ENCODE data around the gene PDGFRB.

DNA sequence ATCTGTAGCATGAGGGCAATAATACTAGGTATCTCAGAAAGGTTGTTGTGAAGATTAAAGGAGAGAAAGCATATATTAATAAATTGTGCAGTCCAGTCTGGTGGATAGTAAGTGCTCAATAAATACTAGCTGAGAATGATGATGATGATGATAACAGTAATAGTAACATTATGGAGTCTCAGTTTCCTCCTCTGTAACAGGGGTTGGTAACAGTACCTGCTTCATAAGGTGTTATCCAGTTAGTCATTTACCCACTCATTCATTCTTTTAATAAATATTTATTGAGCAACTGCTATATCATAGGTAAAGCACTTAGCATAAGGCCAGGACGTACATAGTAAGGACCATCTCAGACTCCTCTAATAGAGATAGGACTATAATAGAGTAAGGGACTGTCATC, 41.8 kb upstream of the PDGFRB start:
- TF ChIP-seq, protein P1, sequence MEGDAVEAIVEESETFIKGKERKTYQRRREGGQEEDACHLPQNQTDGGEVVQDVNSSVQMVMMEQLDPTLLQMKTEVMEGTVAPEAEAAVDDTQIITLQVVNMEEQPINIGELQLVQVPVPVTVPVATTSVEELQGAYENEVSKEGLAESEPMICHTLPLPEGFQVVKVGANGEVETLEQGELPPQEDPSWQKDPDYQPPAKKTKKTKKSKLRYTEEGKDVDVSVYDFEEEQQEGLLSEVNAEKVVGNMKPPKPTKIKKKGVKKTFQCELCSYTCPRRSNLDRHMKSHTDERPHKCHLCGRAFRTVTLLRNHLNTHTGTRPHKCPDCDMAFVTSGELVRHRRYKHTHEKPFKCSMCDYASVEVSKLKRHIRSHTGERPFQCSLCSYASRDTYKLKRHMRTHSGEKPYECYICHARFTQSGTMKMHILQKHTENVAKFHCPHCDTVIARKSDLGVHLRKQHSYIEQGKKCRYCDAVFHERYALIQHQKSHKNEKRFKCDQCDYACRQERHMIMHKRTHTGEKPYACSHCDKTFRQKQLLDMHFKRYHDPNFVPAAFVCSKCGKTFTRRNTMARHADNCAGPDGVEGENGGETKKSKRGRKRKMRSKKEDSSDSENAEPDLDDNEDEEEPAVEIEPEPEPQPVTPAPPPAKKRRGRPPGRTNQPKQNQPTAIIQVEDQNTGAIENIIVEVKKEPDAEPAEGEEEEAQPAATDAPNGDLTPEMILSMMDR (IDR thresholded peaks at IDR 0.05): no peak
- no peak for TF ChIP-seq POLR2A (IDR thresholded peaks at IDR 0.05)
